HG03066 (cell line): ENCODE results near the gene REELD1.

ENCODE experiments used
- ATAC-seq: cut with Tn5 transposase; IDR thresholded peaks from one replicate; pipeline ENCODE4 v1.9.1; 2021; ENCODE audit warnings: low read depth; ENCODE audit not compliant: unreplicated experiment

Gene REELD1

DNA sequence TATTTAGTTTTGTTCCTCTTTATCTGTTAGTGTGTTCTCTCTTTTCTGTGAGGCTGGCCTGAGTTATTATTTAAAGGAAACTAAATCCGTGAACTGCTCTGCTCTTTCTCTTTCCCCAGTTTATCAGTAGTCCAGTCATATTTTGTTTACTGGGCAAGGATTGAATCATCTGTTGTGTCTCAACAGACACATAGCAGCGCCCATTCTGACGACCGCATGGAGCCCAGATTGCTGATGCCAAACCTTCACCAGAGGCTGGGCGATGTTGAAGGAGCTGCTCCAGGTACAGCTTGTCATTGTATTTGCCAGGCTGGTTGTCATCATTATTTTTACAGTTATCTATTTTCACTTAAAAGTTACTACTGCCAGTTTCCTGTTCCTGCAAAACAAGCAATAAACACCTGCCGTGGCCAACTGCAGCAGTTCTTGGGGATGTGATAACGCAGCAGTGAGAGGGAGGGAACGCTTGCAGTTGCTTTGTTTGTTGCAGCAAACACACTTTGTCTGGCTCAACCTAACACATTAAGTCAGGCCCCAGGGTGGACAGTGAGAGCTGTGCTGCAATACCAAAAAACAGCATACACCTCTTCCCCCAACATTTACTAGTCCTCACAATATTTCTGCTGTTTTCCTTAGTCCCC lies 10.1 kb downstream of the REELD1 start:
- ATAC-seq = no peak

DNA sequence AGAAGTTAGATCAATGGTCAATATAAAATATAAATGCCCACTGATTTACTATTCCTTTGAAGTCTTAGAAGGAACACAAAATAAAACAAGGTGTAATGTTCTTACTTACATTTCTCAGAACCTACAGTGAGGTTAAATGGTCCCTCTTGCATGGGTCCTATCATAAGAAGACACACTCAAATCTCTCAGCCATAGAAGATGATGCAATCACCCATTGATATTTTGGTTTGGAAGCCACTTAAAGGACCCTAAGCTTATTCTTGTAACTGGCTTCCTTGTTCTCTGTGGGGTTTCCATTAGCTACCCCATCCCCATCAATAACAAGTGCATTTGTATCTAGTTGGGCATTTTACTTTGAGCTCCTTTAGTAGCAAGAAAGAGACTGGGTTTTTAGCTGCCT lies 15.1 kb downstream of the REELD1 start:
- no peak for ATAC-seq

- ATAC-seq = no peak
Measured at GRCh38 chr4:146232131-146232722, 17.9 kb downstream of the REELD1 start.

DNA sequence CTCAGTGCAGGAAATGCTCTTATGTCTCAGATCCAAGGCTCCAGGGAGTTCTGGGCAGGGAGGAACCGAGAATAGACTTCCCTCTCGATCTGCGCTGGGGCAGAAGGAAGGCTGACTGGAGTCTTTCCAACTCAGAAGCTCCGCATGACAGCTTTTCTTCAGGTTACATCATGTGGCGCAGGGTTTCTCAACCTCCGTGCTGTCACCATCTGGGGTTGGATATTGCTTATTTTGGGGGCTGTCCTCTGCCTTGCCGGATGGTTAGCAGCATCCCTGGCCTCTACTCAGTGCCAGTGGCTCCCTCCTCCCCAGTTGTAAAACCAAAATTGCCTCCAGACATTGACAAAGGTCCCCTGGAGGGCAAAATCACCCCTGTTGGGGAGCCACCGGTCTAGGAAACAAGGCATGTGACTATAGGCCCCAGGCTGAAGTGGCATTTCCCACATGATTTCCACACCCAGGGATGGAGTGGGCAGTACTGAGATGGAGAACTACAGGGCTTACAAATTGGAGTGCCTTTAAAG lies 21.4 kb downstream of the REELD1 start:
- no peak for ATAC-seq

DNA sequence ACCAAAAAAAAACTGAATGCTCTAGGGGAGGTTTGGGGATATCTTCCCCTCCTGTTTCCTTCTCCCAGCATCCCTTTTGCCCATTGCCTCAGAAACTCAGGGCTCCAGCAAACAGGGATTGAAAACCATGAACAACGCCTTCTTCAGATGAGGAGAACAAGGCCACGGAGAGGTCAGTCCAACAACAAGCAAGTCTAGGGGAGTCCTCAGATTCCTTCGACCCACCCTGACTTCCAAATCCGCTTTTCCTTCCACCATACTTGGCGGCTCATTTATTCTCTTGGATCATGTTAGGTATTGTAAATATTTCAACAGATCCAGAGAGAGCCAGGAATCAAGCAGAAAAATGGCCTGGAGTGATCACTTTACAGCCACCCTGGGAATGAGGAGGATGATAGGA lies 21.9 kb downstream of the REELD1 start:
- ATAC-seq = no peak

DNA sequence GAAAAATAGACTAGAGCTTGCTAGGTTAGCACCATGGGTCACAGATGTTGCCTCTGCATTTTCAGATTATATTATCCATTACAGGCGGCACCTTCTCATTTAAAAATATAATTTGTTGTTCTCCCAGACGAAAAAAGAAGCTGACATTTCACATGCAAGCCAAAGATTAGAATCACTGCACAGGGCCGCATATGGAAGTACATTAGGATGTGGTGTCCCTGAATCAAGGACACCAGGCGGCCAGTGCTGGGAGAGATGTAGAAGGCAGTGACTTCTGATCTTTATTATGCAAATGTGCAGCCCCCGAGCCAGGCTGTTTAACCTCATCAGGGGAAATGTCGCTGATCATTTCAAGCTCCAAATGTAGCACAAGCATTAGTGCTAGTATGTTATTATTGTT lies 22.8 kb downstream of the REELD1 start:
- ATAC-seq = no peak

GRCh38 chr4:146238107-146238506 lies 23.8 kb downstream of the REELD1 start:
- ATAC-seq = no peak

GRCh38 chr4:146243141-146243882 lies 29.0 kb downstream of the REELD1 start:
- peak; percentile 78 for ATAC-seq

- ATAC-seq = no peak
Measured at GRCh38 chr4:146243883-146244277, 29.5 kb downstream of the REELD1 start.

GRCh38 chr4:146244496-146244895 lies 30.2 kb downstream of the REELD1 start:
- ATAC-seq = no peak

DNA sequence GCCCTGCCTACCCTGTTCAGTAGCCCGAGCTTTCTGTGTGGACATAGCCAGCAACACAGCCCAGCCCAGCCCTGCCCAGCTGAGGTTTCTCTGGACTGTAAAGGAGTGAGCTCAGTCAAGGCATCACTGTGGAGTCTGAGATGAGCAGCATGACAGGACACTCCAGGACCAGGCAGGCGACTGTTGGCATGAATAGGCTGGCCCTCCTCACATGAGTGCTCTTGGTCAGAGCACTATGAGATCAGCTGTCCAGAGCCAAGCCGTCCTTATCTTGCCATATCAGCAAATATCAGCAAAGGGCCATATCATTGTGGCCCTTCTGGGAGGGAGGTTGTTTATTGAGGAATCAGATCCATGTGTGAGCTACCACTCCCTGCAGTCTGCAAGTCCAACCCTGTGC lies 30.9 kb downstream of the REELD1 start:
- ATAC-seq = no peak

DNA sequence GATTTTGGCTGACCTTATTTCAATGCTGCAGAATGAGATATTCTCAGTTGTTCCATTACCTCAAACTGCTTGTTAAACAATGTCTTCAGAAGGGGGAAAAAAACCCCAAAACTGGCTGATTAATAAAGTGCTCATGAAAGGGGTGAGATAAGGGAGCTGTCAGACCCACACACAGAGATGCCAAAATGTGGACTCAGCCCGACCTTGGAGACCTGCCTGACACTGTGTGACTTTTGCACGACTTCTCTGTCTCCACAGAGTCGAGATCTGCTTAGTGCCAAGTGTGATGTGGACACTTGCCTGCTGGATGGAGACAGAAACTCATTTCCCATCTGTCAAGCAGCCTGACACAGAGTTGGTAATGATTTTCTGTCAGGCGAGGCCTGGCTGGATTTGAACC lies 31.5 kb downstream of the REELD1 start:
- no peak for ATAC-seq

DNA sequence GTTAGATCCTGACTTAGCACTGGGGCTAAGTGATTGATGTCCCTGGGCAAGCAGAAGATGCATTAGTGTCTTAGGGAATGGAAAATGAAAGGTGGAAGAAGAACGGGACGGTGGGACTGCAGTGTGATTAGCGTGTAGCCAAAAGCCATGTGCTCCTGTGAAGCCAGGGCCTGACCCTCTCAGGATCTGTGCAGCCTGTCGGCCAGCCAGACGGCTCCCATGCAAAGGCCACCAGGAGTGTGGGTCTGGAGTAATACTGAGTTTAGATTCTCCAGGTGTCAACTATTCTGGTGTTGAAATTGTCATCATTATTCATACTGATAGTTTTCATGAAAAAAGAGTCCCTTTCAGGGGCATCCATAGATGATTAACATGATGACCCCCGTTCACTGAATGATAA lies 32.0 kb downstream of the REELD1 start:
- ATAC-seq = no peak

DNA sequence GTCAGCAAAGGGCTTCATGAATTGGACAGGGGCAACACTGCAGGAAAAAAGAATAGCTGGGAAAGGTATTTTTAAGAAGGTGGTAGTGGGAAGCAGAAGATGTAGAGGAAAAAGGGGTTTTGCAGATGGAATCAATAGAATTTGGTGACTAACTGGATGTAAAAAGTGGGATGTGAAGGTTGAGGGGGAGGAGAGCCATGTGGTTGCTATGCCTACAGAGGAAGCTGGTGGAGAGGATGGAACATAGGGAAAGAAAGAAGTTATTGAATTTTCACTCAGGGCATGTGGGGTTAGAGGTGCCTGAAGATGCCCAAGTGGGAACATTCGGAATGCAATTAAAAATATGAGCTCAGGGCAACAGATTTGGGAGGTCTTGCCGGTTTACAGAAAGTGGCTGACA lies 33.0 kb downstream of the REELD1 start:
- no peak for ATAC-seq

- no peak for ATAC-seq
Measured at GRCh38 chr4:146252969-146253611, 38.8 kb downstream of the REELD1 start.

- ATAC-seq = no peak
Measured at GRCh38 chr4:146255463-146255862, 41.1 kb downstream of the REELD1 start.

DNA sequence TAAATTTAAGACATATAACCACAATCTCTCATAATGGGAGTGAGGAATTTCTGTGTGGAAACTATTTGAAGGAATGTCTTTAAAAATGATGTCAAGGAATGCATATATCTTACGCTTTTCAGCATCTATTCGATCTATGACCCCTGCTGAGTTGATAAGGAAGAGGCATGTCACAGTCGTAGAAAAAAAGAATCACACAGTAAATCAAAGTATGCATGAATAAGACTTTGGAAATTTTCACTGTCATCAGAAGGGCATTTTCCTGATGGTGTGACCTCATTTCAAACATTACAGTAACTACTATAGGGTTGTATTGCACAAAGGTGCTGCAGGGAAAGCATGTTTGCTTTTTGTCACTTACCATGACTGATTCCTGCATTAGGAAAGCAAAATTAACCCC lies 41.5 kb downstream of the REELD1 start:
- ATAC-seq = no peak

DNA sequence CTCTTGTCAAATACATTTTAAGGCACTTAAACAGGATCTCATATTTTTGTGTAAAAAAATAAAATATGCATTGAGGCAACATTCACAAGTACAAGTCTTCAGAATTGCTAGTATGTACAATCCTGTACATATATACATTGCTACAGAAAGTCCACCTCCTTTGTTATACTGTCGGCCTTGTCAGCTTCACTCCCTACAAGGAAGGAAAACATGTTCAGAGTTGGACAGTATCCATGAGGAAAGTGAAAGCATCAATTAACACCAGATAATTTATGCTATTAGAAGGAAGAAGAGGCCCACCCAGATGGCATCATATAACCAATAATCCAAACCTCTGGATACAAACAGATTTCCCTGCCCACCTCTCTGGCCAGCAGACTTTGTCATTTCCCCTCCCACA lies 42.0 kb downstream of the REELD1 start:
- no peak for ATAC-seq

DNA sequence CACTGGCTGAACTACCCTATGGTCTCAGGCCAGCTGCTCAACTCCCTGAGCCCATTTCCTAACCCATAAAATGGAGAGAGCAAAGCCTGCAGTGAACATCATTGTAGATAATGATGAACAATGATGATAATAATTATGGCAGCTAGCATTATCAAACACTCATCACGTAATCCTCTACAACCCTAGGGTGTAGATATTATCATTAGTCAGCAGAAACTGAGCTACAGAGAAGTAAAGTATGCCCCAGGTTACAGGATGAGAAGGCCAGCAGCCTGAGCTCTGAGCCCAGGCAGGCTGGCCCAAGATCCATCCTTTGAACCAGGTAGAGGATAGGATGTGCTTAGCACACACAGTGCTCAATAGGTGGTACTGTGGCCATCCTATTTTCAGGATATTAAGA lies 43.2 kb downstream of the REELD1 start:
- ATAC-seq = no peak

DNA sequence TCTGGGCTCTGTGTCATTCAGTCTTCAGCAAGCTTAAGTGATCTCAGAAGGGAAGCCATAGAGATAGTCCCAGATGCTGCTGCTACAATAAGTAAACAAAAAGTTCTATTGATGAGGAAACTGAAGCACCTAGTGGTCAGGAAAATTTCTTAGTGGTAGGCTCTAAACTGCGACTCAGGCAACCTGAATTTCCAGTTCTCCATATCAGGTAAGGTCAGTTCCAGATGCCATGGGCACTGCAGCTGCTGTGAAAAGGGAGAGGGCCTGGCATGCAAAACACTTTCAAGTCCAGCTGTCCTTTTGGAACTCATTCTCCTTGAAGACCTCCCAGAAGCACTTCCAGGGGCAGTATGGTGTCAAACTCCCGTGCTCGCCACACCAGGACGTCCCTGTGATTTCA lies 46.2 kb downstream of the REELD1 start:
- no peak for ATAC-seq

DNA sequence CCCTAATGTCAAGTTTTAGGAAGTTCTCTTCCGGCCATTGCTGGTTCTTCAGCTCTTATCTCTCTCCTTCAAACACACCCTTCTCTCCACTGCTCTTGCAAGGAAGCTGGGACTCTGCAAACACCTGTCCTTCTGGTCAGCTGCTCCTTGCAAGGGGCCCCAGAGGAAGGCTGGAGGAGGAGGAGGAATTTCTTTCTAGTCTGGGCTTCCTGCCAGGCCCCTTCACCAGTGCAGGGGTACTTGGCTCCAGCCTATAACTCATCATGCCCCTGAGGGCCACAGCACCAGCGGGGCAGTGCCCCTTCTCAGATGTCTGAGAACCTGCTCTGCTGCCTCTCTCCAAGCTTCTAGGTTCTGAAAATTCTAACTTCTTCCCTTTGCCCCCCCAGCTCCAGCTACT lies 46.7 kb downstream of the REELD1 start:
- no peak for ATAC-seq
